Activated CD8-positive, alpha-beta memory T cell treated with anti-CD3 and anti-CD28 coated beads for 4 hours (primary cell): ENCODE measurements around the gene PIN4.
"Not testable (repeated sequence)": the region's sequence is repeated elsewhere in the genome, so short reads cannot be mapped to it uniquely, and the experiment has no call there.

Experiments used
- DNase-seq, 2 donors: peaks; one replicate each; pipeline ENCODE4 v3.0.0-alpha.2; 2020; ENCODE audit warnings: low read depth in 2 of 2

PIN4 gene

GRCh38 chrX:72181178-72182125, at the start of gene PIN4:
Gene PIN4 (plus strand): TSS chrX:72181757. CDS start chrX:72181786, 29 bp downstream.
- peak; percentile 65 to 69 for DNase-seq

GRCh38 chrX:72132456-72132855, 49.1 kb upstream of the PIN4 start:
- DNase-seq: no peak

GRCh38 chrX:72133851-72134546, 47.6 kb upstream of the PIN4 start:
- no peak for DNase-seq

- no peak for DNase-seq
Observed at GRCh38 chrX:72137846-72138495, 43.6 kb upstream of the PIN4 start.

GRCh38 chrX:72139538-72139937, 42.0 kb upstream of the PIN4 start:
- no peak for DNase-seq

GRCh38 chrX:72141372-72142004, 40.1 kb upstream of the PIN4 start:
- DNase-seq: no peak

GRCh38 chrX:72142094-72142793, 39.3 kb upstream of the PIN4 start:
- no peak for DNase-seq

GRCh38 chrX:72142794-72143608, 38.6 kb upstream of the PIN4 start:
- DNase-seq: no peak

GRCh38 chrX:72143609-72143907, 38.0 kb upstream of the PIN4 start:
- DNase-seq: no peak

GRCh38 chrX:72145181-72145580, 36.4 kb upstream of the PIN4 start:
- DNase-seq: no peak

GRCh38 chrX:72146527-72146926, 35.0 kb upstream of the PIN4 start:
- DNase-seq: no peak

GRCh38 chrX:72158773-72159172, 22.8 kb upstream of the PIN4 start:
- DNase-seq: no peak

- no peak for DNase-seq
Observed at GRCh38 chrX:72159769-72160168, 21.8 kb upstream of the PIN4 start.

GRCh38 chrX:72165551-72165950, 16.0 kb upstream of the PIN4 start:
- no peak for DNase-seq

- DNase-seq: no peak
Observed at GRCh38 chrX:72169008-72169728, 12.4 kb upstream of the PIN4 start.

- DNase-seq: not testable (repeated sequence)
Observed at GRCh38 chrX:72176289-72176688, 5.3 kb upstream of the PIN4 start.

GRCh38 chrX:72176981-72177380, 4.6 kb upstream of the PIN4 start:
- no peak for DNase-seq

GRCh38 chrX:72180539-72180938, 1.0 kb upstream of the PIN4 start:
- DNase-seq: no peak

GRCh38 chrX:72182924-72183323, 1.4 kb downstream of the PIN4 start:
- DNase-seq: no peak
